ENCODE results near the gene PSMA7. TPM values are rescaled to one million over a fixed set of nuclear protein-coding genes. Genes with fewer than 3 reads are reported as not detected.

PSMA7 gene
- total and polyA plus RNA-seq, 2 of the 8 experiments (the other 6 are each of a cell fraction or from before 2014, with no cell fraction given): 361 to 648 TPM

DNA sequence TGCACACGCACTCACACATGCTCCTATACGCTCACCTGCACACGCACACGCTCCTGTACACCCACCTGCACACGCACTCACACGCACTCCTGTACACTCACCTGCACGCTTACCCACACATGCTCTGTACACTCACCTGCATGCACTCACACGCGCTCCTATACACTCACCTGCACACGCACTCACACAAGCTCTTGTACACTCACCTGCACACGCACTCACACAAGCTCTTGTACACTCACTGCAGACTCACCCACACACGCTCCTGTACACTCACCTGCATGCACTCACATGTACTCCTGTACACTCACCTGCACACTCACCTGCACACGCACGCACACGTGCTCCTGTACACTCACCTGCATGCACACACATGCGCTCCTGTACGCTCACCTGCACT is 55.6 kb downstream of the PSMA7 start (continued):
- TF ChIP-seq CHD7 (IDR thresholded peaks at IDR 0.05; ENCODE audit: insufficient replicate concordance, low read length): no peak
- TF ChIP-seq EP300 (IDR thresholded peaks at IDR 0.05; ENCODE audit: borderline replicate concordance in 1 of 2, low read depth in 2 of 2, low read length in 2 of 2): no peak
- TF ChIP-seq SP4 (IDR thresholded peaks at IDR 0.05; ENCODE audit: low read length): no peak
- no peak for TF ChIP-seq PHF8 (conservative IDR thresholded peaks at IDR 0.05; ENCODE audit: low read depth, low read length)
- TF ChIP-seq EZH2 (IDR thresholded peaks at IDR 0.05; ENCODE audit: low read depth, low read length, severe bottlenecking): no peak
- no peak for TF ChIP-seq RBBP5 (IDR thresholded peaks at IDR 0.05; ENCODE audit: borderline replicate concordance, low read depth, low read length)
- TF ChIP-seq, protein P1, sequence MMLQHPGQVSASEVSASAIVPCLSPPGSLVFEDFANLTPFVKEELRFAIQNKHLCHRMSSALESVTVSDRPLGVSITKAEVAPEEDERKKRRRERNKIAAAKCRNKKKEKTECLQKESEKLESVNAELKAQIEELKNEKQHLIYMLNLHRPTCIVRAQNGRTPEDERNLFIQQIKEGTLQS (IDR thresholded peaks at IDR 0.05; ENCODE audit: insufficient read depth, low read depth, low read length): no peak
- TF ChIP-seq TBP (IDR thresholded peaks at IDR 0.05; ENCODE audit: low read depth, low read length): no peak
- TF ChIP-seq SAP30 (IDR thresholded peaks at IDR 0.05; ENCODE audit: insufficient read depth, insufficient replicate concordance, low read length): no peak
- no peak for TF ChIP-seq CTBP2 (IDR thresholded peaks at IDR 0.05; ENCODE audit: borderline replicate concordance, insufficient read depth, insufficient read length, low read length)
